Vein endothelial cell (primary cell): ENCODE data around the gene PDLIM7. TPM values are rescaled to one million over a fixed set of nuclear protein-coding genes. Genes with fewer than 3 reads are reported as not detected.

Source experiments
- total RNA-seq: library from RNA; depleted of rRNA; stranded (reverse); fragments of >200 nt; gene quantifications from 2 replicates; pipeline ENCODE4 v1.2.3, GENCODE V29; 2012

PDLIM7 gene, protein sequence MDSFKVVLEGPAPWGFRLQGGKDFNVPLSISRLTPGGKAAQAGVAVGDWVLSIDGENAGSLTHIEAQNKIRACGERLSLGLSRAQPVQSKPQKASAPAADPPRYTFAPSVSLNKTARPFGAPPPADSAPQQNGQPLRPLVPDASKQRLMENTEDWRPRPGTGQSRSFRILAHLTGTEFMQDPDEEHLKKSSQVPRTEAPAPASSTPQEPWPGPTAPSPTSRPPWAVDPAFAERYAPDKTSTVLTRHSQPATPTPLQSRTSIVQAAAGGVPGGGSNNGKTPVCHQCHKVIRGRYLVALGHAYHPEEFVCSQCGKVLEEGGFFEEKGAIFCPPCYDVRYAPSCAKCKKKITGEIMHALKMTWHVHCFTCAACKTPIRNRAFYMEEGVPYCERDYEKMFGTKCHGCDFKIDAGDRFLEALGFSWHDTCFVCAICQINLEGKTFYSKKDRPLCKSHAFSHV
- total RNA-seq: 142 and 235 TPM in 2 replicates

DNA sequence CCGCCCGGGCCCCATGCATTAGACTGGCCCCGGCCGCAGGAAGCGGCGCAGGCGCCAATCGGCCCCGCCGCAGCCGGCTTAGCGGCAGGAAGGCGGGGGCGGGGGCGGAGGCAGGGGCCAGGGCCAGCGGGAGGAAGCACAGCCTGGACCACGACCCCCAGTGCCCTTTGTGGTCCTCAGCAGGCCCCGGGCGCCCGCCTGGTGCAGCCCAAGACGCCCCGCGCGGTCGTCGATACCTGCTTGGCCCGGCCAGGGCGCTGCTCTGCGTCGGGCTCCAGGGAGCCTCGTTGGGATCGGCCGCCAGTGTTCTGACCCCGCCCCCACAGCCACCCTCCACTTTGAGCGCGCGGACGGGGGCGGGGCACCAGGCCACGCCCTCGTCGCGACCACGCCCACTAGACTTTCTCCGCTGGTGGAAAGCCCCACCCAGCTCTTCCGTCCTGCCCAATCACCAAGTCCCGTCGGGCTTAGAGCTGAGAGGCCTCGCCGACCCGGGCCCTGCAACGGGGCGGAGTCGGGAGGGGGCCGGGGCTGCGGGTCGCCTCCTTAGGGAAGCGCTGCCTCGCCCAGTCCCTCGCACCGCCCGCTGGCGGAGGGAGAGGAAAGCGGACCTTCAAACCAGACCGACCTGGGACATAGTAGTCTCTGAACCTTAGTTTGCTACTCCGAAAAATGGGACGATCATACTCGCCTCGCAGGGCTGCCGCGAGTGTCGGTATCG is at the start of gene PDLIM7:
Gene PDLIM7 (minus strand): TSS at position 313 of the 721 bp plus-strand sequence. CDS start 1,092 bp downstream, outside the sequence.

DNA sequence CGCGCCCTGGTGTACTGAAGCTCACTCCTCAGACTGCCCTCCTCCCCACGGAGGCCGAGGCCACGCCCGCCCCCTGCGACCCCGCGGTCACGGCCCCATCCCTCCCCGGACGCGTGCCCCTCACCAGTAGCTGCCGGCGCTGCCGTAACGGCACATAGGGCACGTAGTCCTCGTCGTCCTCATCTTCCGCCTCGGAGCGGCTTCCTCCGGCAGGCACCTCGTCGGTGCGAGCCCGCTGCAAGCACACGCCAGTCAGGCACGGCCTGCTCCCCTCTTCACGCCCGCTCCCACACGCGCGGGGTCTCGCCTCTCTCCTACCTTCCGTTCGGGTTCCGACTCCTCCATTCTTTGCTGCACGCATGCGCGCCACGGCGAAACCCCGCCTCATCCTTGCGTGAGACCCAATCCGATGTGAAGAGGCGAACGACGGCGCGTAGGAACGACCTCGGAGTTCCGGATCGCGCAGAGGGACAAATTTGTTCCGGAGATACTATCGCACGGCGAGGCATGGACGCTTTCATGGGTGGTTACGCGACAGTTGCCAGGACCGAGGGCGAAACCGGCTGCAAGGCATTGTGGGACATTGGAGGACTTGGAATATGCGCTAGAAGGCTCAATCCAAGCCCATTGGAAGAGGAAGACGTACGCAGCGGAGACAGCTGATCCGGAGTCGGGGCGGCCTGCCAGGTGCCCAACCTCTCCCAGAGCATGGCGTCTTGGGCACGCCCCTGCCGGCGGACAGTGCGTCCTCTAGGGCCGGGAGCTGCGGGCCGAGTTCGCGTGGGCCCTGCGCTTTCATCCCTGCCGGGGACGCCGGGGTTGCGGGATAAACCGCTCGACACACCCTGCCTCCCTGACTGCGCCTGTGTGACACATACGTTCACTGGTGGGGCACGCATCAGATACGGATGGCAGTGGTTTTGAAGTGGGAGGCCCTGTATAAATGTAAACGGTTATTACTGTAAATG is 19.5 kb upstream of the PDLIM7 start, which contains the start of gene DDX41:
Gene DDX41 (minus strand): TSS at position 361 of the 968 bp plus-strand sequence. CDS start 16 bp downstream, at position 345.

GRCh38 chr5:177509381-177509951 is 12.1 kb upstream of the PDLIM7 start, which contains the start of gene DOK3:
Gene DOK3 (minus strand): TSS chr5:177509826. CDS start chr5:177509540, 286 bp downstream.

DNA sequence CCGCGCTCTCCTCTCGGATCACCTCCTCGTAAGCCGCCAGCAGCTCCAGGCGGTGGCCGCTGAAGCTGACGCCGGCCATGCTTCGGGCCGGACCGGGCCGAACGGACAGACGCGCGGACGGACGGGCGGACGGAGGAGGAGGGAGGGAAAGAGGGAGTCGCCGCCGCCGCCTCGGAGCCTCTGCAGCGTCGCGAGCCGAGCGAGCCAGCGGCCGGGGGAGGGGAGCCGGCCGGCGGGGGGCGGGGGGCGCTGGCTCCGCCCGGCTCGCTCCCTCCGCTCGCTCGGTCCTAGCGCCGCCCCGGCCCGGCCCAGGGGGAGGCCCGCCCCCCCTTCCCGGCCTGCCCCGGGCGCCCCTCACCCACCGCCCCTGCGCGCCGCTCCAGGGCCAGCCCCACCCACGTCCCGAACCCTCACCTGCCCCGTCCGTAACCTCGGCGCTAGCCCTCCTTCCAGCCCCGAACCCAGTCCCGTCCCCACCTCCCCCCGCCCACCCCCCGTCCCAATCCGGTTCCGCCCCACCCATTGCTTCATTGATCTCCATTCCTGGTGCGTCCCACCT is 23.9 kb downstream of the PDLIM7 start, which contains the start of gene DBN1:
Gene DBN1 (minus strand): TSS at position 192 of the 559 bp plus-strand sequence. CDS start 113 bp downstream, at position 79.

GRCh38 chr5:177446200-177447065 is 51.0 kb downstream of the PDLIM7 start, which contains the start of gene PRR7:
Gene PRR7 (plus strand): TSS chr5:177446814. CDS start chr5:177455068, 8,254 bp downstream.

Other genes starting within 250 kb of the PDLIM7 start
- gene RAB24, start 193.9 kb downstream of the PDLIM7 start, total RNA-seq: 11.1 and 15.0 TPM in 2 replicates
- gene PRELID1, start 193.8 kb downstream of the PDLIM7 start, total RNA-seq: 178 and 203 TPM in 2 replicates
- 5.9 and 6.2 TPM in 2 replicates for gene MXD3, start 185.7 kb downstream of the PDLIM7 start, total RNA-seq
- gene LMAN2, start 145.9 kb downstream of the PDLIM7 start, total RNA-seq: 274 and 342 TPM in 2 replicates
- gene RGS14, start 139.7 kb downstream of the PDLIM7 start, total RNA-seq: 5.2 and 10.0 TPM in 2 replicates
- gene SLC34A1, start 113.2 kb downstream of the PDLIM7 start, total RNA-seq: not detected in 2 replicates
- not detected in 2 replicates for gene PFN3, start 96.9 kb downstream of the PDLIM7 start, total RNA-seq
- 0.57 and 1.6 TPM in 2 replicates for gene F12, start 88.0 kb downstream of the PDLIM7 start, total RNA-seq
- 26.8 and 27.4 TPM in 2 replicates for gene GRK6, start 70.9 kb downstream of the PDLIM7 start, total RNA-seq
- gene PRR7, start 50.8 kb downstream of the PDLIM7 start, total RNA-seq: 10.3 and 21.2 TPM in 2 replicates
- 289 and 291 TPM in 2 replicates for gene DBN1, start 24.0 kb downstream of the PDLIM7 start, total RNA-seq
- gene DOK3, start 12.2 kb upstream of the PDLIM7 start, total RNA-seq: 3.3 and 4.0 TPM in 2 replicates
- gene DDX41, start 19.4 kb upstream of the PDLIM7 start, total RNA-seq: 76.0 and 80.7 TPM in 2 replicates
- 25.3 and 30.1 TPM in 2 replicates for gene FAM193B, start 57.0 kb upstream of the PDLIM7 start, total RNA-seq
- gene TMED9, start 94.6 kb upstream of the PDLIM7 start, total RNA-seq: 124 and 141 TPM in 2 replicates
- 36.1 and 45.1 TPM in 2 replicates for gene B4GALT7, start 102.5 kb upstream of the PDLIM7 start, total RNA-seq